ENCODE data around the gene C1orf174.

DNA sequence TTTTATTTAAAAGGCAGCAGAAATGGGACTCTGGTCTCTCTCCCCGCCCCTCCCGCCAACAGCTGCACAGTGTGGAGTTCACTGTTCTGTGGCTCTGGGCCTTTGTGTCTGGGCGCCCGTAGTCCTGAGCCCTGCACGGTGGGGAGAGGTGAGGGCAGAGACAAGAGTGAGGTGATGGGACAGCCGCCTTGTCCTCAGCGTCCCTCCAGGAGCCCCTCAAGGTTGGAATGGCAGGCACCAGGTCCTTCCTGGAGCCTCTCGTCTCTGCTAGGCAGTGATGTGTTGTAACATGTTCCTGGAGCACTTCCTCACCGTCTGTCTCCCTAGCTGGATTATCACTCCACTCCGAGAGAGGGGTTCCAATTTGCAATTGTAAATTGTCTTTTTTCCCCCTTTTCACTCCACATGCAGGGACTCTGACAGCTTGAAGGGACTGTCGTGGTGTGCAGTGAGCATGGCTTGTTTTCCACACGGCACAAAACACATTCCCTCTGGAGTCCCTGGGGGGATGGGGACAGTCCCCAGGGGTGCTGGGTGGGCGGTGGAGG is 44.6 kb upstream of the C1orf174 start:
- TF ChIP-seq, protein P1, sequence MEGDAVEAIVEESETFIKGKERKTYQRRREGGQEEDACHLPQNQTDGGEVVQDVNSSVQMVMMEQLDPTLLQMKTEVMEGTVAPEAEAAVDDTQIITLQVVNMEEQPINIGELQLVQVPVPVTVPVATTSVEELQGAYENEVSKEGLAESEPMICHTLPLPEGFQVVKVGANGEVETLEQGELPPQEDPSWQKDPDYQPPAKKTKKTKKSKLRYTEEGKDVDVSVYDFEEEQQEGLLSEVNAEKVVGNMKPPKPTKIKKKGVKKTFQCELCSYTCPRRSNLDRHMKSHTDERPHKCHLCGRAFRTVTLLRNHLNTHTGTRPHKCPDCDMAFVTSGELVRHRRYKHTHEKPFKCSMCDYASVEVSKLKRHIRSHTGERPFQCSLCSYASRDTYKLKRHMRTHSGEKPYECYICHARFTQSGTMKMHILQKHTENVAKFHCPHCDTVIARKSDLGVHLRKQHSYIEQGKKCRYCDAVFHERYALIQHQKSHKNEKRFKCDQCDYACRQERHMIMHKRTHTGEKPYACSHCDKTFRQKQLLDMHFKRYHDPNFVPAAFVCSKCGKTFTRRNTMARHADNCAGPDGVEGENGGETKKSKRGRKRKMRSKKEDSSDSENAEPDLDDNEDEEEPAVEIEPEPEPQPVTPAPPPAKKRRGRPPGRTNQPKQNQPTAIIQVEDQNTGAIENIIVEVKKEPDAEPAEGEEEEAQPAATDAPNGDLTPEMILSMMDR (conservative IDR thresholded peaks at IDR 0.05; ENCODE audit: low read depth, low read length): no peak
- TF ChIP-seq POLR2A (IDR thresholded peaks at IDR 0.05; ENCODE audit: low read depth, low read length) (no peak), CEBPB (IDR thresholded peaks at IDR 0.05; ENCODE audit: low read depth, low read length) (no peak)
- TF ChIP-seq, protein P2, sequence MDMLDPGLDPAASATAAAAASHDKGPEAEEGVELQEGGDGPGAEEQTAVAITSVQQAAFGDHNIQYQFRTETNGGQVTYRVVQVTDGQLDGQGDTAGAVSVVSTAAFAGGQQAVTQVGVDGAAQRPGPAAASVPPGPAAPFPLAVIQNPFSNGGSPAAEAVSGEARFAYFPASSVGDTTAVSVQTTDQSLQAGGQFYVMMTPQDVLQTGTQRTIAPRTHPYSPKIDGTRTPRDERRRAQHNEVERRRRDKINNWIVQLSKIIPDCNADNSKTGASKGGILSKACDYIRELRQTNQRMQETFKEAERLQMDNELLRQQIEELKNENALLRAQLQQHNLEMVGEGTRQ (IDR thresholded peaks at IDR 0.05; ENCODE audit: low read depth, low read length): no peak

All from IMR-90 (cell line).